Stimulated activated CD4-positive, alpha-beta T cell treated with anti-CD3 and anti-CD28 coated beads, TNF-alpha, amount 100 ng/mL, for 1 hour (primary cell): ENCODE data around the gene STIM1.

Experiments
- DNase-seq, 3 donors: peaks; one replicate each; pipeline ENCODE4 v3.0.0-alpha.2; 2020; ENCODE audit warnings: low read depth in 3 of 3, low spot score in 1 of 3

Gene STIM1

GRCh38 chr11:3909901-3910300 is 54.4 kb downstream of the STIM1 start:
- DNase-seq = no peak

DNA sequence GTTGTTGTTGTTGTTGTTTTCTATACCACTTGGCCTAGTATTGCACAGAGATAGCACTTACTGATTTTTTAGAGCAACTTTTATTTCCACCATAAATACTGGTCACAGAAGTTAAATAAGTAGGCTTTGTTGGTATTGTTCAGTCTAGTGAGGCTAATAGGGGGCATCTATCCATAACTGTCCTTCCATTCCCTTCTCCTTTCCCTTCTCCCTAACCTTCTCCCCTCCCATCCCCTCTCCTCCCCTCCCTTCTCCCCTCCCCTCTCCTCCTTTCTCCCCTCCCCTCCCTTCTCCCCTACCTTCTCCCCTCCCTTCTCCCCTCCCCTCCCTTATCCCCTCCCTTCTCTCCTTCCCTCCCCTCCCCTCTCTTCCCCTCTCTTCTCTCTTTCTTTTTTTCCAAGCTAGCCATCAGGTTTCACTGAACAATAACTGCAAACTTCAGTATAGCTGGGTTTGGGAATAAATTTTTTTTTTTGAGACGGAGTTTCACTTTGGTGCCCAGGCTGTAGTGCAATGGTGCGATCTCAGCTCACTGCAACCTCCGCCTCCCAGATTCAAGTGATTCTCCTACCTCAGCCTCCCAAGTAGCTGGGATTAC is 56.5 kb downstream of the STIM1 start:
- no peak for DNase-seq

- no peak for DNase-seq
These were observed 58.5 kb downstream of the STIM1 start for GRCh38 chr11:3913921-3914320.

GRCh38 chr11:3914805-3915204 is 59.3 kb downstream of the STIM1 start:
- DNase-seq = no peak

DNA sequence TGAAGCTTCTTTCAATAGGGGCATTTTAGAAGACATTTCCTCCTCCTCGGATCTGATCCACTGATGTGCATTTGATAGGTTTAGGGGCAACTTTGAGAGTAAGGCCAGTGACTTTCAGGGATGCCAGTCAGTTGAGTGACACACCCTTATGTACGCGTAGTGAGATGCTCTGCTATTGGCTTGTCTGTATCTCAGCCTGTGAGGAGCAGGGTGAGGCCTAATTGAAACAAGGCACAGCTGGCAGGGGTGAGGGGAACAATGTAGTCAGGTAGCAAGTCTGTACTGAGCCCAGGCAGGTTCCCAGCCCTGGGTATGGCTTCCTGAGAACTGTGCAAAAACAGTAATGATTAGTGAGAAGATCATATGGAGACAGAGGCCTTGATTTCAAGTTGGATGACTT is 61.5 kb downstream of the STIM1 start:
- no peak for DNase-seq

GRCh38 chr11:3920148-3920852 is 64.8 kb downstream of the STIM1 start:
- DNase-seq = peak; percentile 26 to 32 (median 32)

GRCh38 chr11:3922056-3922455 is 66.6 kb downstream of the STIM1 start:
- no peak for DNase-seq

DNA sequence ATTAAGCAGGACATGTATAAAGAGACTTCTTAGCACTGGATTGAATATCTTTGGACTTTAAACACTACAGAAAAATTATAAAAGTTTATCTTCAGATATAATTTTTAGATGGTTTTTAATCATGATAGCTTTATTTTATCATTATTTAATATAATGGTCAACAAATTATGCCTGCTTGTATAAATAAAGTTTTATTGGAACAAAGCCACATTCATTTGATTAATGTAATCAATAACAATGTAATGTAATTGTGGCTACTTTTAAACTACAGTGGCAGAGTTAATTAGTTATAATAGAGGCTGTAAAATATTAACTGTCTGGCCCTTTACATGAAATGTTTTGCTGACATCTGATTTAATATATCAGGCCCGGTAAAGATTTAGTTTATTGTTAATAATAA is 70.0 kb downstream of the STIM1 start:
- DNase-seq = no peak

- DNase-seq = no peak
These were observed 71.1 kb downstream of the STIM1 start for GRCh38 chr11:3926458-3927095.

DNA sequence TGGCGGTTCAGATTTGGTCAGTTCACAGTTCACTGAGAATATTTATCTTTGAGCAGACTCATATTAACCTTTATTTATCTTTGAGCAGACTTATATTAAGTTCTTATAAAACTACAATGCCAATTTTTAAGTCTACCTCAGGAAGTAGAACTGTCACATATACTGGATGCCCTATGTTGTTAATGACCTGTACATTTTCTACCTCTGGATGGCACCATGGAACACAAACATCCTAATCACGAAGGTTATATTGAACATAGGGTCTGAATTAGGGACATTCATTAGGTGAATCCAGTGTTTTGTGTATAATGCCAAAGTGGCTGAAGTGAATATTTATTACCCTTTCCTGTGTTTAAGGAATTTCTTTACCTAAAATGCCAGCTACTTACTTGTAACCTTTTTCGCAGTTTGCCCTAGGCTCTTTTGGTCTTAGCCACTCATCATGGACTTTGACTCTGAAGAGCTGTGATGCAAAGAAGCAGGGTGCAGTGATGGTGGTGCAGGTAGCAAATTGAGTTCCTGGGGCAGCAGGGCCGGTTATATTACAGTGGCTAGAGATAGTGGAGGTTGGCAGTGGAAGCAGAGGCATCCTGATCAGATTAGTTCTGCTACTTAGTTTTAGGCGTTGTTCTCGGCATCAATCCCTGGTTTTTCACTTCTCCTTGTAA is 71.8 kb downstream of the STIM1 start:
- no peak for DNase-seq

- no peak for DNase-seq
These were observed 73.8 kb downstream of the STIM1 start for GRCh38 chr11:3929232-3929631.

GRCh38 chr11:3929649-3930048 is 74.2 kb downstream of the STIM1 start:
- DNase-seq = no peak

DNA sequence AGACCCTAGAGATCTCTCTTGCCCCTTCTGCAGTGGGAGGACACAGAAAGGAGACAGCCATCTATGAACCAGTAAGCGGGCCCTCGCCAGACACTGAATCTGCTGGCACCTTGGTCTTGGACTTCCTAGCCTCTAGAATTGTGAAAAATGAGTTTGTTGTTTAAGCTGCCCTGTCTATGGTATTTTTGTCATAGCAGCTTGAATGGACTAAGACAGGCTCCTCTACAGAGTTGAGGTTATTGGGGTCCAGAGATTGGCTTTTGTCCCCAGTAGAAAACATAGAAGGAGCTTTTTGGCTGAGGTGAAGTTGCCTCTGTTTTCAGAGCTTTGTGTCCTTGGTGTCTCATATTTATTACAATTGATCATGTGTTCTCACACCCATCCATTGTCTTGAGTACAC is 77.2 kb downstream of the STIM1 start:
- DNase-seq = no peak

DNA sequence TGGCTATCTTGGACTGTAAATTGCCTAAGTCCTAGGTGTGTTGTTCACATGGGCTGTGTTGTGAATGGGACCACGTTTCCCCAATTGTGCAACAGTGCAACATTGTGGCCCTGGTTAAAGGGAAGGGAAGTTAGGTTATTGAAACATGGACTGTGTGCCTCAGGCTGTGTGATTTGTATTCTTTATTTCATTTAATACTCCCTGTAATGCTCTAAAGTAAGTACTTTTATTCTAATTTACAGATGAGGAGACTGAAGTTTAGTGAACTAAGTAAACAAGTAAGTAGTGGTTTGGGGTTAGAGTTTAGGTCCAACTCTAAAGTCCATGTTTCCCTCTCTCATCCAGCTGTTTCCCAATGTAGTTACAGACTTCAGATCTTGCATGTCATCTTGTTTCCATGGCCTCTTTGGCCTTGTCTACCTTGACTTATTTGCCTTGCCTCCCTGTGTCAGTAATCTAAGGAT is 77.7 kb downstream of the STIM1 start:
- no peak for DNase-seq

- no peak for DNase-seq
These were observed 79.2 kb downstream of the STIM1 start for GRCh38 chr11:3934658-3935057.

GRCh38 chr11:3936517-3936916 is 81.1 kb downstream of the STIM1 start:
- DNase-seq = no peak

DNA sequence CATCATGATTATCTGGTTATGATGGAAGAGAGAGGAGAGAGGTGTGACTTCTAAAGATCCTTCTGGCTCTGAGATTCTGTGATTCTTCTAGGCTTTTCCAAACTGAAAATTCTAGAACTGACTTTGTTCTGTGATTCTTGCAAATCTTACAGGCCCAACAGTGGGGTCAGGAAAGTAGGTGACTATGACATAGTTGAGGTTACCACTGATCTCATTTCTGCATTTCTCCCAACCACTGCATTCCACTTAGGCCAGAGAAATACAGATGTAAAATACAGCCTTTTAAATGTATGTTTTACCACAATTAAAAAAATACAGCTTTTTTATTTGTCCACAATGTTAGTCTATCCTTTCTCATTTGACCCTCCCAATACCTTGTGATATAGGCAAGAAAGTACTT is 83.7 kb downstream of the STIM1 start:
- DNase-seq = no peak

DNA sequence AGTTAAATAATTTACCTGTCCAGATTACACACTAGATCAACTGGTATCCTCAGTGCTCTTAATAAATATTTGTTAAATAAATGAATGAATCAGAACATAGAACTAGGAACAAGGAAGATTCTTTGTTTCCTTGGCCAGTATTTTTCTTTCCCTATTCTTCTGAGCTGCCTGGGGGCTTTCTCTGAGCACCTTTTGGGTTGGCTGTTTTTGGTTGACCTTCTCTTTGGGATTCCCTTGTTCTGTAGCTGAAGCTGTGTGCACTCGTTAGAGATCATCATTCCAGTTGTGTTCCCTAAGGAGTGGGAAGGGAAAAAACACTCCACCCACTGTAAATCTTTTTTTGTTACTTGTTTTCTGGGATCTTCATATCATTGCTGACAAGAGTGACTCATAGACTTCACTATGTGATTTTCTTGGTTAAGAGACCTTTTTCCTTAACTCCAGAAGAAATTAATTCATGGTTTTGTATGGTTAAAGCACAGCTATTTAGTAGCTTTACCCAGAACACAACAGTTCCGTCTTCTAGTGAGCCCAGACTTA is 84.3 kb downstream of the STIM1 start:
- no peak for DNase-seq

DNA sequence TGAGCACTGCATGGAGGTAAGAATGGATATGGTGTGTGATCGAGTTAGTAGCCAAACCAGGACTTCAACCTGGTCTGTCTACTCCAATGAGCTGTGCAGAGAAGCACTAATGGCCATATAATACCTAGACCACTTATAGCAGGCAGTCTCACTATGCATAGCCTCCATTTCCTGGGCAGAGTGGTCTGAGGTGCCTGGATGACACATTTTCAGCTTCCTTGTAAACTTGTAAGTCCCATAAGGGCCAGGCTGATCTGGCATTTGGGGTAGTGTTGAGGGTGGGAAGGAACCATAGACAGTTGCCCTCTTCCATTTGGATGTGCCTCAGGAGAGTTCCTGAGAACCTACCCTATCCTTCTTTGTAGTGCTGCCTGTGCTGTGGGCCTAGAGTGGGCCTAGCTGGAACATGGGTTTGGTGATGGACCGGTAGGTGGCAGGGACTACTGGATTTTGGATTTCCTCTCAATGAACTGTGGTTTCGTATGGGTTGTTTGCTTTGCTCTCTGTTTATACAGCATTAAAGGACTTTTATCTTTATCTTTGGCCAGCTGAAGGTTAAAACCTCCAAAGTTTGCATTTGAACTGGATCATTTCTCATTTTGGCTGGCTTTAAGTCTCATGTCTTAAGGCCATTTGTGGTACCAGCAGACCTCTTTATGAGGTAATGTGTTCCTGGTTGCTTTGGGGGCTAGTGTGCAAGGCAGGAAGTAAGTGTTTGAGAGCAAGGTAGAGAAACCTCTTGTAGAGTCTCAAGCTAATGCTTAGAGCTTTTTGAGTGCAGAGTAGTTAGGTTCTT is 86.9 kb downstream of the STIM1 start:
- DNase-seq = no peak

GRCh38 chr11:3942956-3943497 is 87.6 kb downstream of the STIM1 start:
- no peak for DNase-seq

DNA sequence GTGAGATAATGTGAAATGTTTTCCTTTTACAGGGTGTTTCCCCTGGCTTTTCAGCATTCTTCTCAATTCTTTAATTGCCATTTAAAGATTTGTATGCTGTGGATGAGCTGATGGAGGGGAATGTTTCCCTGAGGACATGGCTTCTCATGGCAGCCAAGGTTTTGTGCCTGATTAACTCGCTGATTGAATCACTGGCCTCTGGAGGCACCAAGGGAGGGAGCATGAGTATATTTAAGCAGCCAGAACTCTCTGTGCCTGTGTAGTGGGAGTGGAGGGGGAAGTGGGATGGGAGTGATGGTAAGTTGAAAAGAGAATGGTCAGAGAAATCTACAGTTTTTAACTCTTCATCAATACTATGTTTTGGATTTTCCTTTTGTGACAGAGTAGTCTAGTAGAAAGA is 88.7 kb downstream of the STIM1 start:
- DNase-seq = no peak
